Measurements from ENCODE around the gene CCL21.
"Not testable (repeated sequence)": the region's sequence is repeated elsewhere in the genome, so short reads cannot be mapped to it uniquely, and the experiment has no call there.

CCL21 gene, protein sequence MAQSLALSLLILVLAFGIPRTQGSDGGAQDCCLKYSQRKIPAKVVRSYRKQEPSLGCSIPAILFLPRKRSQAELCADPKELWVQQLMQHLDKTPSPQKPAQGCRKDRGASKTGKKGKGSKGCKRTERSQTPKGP

GRCh38 chr9:34710023-34710422 lies at the start of gene CCL21:
Gene CCL21 (minus strand): TSS chr9:34710136. CDS start chr9:34710066, 70 bp downstream.
- no peak for DNase-seq (ENCODE audit: low read depth in 2 of 2)

DNA sequence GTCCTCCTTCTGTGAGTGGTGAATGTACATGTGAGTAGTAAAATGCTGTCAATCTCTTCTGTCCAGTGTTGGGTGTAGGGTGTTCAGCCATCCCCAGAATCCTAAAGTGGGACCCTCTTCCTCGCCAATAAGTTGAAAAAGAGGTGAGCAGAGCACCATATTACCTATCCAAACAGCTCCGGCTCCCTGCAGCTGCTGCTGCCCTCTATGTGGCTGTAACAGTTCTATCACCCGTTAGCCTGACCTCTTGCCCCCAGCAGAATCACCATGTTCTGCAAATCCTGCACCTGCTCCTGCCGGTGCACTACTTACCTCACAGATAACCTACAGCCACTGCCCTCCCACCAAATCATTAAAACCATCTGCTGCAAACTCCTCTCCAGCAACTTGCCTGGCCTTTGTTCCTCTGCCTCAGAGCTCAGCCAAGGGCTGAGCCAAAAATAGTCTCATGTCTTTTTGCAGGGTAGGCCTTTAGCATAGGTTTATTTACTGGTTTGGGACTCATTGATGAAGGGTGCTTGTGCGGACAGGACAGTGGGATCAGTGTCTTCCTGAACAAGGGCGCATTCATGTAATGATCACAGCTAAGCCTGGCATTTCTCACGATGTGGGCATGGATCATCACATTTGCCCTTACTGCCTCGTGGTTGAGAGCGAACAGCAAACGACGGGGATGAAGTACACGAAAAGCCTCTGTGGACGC lies 49.6 kb upstream of the CCL21 start:
- no peak for DNase-seq (ENCODE audit: low read depth in 2 of 2)

DNA sequence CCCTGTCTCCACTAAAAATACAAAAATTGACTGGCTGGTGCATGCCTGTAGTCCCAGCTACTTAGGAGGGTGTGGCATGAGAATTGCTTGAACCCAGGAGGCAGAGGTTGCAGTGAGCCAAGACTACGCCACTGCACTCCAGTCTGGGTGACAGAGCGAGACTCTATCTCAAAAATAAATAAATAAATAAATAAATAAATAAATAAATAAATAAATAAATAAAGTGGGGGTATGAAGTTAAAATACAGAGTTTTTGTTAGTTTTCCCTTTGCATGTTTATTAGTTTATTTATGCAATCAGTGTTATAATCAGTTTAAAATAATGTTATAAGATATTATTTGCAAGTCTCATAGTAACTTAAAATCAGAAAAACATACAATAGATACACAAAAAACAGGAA lies 40.4 kb upstream of the CCL21 start:
- not testable (repeated sequence) for DNase-seq (ENCODE audit: low read depth in 2 of 2)

- DNase-seq (ENCODE audit: low read depth in 2 of 2) = no peak
These were observed 36.6 kb upstream of the CCL21 start for GRCh38 chr9:34746526-34746925.

GRCh38 chr9:34744295-34745221 lies 34.6 kb upstream of the CCL21 start:
- DNase-seq (ENCODE audit: low read depth in 2 of 2) = no peak

GRCh38 chr9:34742710-34743109 lies 32.8 kb upstream of the CCL21 start:
- DNase-seq (ENCODE audit: low read depth in 2 of 2) = no peak

DNA sequence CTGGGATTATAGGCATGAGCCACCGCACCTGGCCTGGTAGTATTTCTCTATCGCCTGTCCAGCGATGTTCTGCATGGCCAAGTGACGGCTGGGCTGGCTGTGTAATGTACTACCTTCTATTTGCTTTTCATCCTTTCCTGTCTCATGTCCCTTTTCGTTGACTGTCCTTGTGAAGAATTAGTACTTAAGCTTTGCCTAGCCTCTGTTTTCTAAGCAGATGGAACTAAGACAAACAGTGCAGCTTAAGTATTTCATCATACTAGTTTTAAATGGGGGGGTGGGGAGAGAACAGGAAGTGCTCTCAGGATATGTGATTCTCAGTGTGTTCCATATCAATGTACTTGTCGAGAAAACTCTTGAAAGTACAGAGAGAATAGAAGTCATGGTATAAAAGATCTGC lies 31.7 kb upstream of the CCL21 start:
- no peak for DNase-seq (ENCODE audit: low read depth in 2 of 2)

DNA sequence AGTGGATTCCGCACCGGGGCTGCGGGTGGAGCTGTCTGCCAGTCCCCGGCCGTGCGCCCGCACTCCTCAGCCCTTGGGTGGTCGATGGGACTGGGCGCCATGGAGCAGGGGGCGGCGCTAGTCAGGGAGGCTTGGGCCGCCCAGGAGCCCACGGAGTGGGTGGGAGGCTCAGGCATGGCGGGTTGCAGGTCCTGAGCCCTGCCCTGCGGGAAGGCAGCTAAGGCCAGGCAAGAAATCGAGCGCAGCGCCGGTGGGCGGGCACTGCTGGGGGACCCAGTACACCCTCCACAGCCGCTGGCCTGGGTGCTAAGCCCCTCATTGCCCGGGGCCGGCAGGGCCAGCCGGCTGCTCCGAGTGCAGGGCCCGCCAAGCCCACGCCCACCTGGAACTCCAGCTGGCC lies 30.2 kb upstream of the CCL21 start:
- not testable (repeated sequence) for DNase-seq (ENCODE audit: low read depth in 2 of 2)

DNA sequence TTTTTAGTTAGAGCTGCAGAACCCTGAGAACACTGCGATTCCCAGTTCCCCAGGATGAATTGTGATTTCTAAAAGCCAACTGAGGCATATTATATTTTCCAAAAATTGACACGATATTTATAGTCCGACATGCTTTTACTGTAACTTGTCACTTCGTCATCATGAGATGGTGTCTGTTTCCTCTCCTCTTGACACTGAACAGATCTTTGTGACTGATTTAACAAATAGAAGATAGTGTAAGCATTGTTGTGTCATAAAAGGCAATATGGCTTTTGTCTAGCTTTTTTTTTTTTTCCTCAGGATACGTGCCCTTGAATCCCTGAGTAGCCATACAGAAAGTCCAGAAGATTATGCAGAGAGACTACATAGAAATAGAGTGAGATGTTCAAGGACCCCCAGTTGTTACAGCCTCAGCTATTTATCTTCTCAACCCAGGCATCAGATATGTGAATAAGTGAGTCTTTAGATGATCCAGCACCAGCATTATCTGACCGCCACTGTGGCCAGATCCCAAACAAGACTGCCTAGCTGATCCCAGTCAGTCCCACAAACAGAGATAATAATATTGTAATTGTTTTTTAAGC lies 27.8 kb upstream of the CCL21 start:
- no peak for DNase-seq (ENCODE audit: low read depth in 2 of 2)

DNA sequence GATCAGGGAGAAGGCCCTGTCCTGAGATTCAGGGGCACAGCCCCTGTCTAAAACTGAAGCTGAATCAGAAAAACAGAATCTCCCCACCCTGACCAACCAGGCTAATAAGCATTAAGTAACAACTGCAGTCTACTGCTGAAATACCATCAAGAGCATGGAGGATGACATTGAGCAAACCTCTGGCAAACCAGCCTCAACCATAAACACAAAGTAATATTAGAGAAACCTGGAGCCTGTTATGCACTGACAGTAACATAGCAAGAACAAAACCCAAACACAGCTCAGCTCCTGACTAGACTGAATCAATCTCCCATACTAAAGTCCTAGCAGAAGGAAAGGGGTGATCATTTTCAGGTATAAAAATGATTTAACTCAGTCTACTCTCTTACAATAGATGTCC lies 24.8 kb upstream of the CCL21 start:
- DNase-seq (ENCODE audit: low read depth in 2 of 2) = no peak

DNA sequence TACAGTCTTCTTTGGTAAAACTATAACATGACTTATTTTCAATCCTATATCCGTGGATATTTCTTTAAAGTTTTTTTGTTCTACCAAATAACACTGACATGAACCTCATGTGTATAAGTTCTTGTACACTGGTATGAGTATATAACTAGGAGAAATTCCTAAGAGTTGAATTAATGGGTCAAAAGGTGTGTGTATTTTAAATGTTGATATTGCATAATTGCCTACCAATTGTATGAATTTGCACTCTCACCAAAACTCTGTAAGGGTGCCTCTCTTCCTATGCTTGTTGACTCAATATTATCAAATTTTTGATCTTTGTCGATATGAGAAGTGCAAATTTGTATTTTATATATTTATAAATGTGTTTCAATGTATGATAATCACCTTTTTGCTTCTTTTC lies 22.9 kb upstream of the CCL21 start:
- DNase-seq (ENCODE audit: low read depth in 2 of 2) = no peak

GRCh38 chr9:34732478-34732877 lies 22.5 kb upstream of the CCL21 start:
- DNase-seq (ENCODE audit: low read depth in 2 of 2) = no peak

- DNase-seq (ENCODE audit: low read depth in 2 of 2) = no peak
These were observed 13.2 kb upstream of the CCL21 start for GRCh38 chr9:34723141-34723540.

DNA sequence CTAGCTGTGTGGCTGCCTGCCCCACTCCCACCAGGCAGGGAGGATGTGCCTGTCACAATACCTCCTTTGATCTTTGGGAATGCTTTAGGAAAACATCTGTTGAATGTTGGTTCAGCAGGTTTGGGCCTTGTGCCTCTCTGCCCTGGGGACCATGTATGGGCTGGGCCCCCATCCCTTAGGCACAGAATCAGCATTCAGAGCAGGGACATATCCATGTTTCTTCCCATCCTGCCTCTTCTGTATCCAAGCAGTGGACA lies 9.8 kb upstream of the CCL21 start:
- DNase-seq (ENCODE audit: low read depth in 2 of 2) = not testable (repeated sequence)

- DNase-seq (ENCODE audit: low read depth in 2 of 2) = no peak
These were observed 9.3 kb upstream of the CCL21 start for GRCh38 chr9:34719021-34719768.

DNA sequence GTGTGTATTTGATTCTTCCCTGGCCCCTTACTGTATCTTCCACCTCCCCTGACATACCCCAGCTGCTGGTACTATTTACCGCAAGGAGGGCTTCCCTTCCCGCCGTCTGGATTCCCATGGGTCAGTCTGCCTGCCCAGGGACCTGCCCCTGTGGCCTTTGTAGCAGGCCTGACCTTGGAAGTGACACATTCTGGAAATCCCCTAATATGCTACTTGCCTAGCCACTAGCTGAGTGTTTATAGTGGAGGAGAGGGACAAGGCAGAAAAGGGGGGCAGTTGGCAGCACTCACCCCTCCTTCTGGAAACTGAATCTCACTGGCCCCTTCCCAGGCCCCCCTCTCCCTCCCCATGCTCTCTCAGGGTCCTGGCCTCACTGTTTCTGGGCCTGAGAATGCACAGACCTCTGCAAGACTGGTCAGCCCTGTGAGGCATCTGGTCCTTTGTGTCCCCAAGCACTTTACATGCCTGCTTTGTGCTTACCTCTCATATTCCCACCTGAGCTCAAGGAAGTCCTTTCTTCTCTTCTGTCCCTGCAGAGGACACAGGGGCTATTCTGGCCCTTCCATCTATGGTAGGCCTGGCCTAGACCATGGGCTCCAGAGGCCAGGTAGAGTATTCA lies 8.2 kb upstream of the CCL21 start:
- no peak for DNase-seq (ENCODE audit: low read depth in 2 of 2)

DNA sequence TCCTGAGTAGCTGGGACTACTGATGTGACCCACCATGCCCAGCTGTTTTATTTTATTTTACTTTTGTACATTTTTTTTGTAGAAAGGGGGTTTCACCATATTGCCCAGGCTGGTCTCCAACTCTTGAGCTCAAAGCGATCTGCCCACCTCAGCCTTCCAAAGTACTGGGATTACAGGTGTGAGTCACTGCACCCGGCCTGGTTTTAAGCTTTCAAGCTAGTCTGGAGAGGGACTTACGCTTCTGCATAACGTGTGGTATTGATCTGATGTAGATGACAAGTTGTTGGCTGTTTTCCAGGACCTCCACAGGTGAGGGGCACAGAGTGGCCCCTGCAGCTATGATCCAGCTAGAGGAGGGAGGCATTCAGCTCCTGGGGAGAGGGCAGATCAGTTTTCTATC lies 6.8 kb upstream of the CCL21 start:
- no peak for DNase-seq (ENCODE audit: low read depth in 2 of 2)

- DNase-seq (ENCODE audit: low read depth in 2 of 2) = no peak
These were observed 5.8 kb upstream of the CCL21 start for GRCh38 chr9:34715639-34716215.

DNA sequence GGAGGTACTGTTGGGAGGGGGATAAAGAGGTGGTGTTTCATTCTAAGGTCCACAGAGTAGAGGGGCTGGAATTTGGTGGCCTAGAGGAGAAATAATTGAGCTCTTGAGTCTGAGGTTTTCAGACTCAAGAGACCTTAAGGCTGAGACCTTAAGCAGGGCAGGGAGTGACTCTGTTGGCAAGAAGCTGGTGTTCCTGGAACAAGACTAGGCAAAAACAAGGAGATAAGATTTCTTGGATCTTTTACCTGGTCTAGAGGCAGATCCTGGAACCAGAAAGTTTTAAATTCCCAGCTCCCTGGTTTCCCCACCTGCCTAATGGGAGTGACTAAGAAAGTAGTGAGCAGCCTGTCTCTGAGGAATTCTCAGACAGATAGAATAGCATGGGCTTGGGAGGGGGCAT lies 4.1 kb upstream of the CCL21 start:
- DNase-seq (ENCODE audit: low read depth in 2 of 2) = no peak

- DNase-seq (ENCODE audit: low read depth in 2 of 2) = no peak
These were observed 2.2 kb upstream of the CCL21 start for GRCh38 chr9:34712140-34712539.

All from stimulated activated CD4-positive, alpha-beta T cell treated with anti-CD3 and anti-CD28 coated beads, Interleukin-12 subunit alpha, Interleukin-12 subunit beta, amount 100 ng/mL, for 24 hours (primary cell).